DOHH2 (cell line): ENCODE results near the gene ENPEP.

Source experiments
- EZH2phosphoT487 ChIP-seq: fragments of 200-600 bp; sonication (generic); IDR thresholded peaks from 2 replicates; pipeline ENCODE4 v1.6.1; 2017; ENCODE audit warnings: borderline replicate concordance, mild to moderate bottlenecking, antibody characterized with exemption, low read length, moderate library complexity, mixed read lengths
- TF ChIP-seq, protein P1 (sequence below): fragments of 200-600 bp; sonication (generic); IDR thresholded peaks from one replicate; pipeline ENCODE4 v1.5.1; 2014; ENCODE audit warnings: antibody characterized with exemption, mild to moderate bottlenecking, low read depth, low read length; ENCODE audit not compliant: poor library complexity, severe bottlenecking

DNA sequence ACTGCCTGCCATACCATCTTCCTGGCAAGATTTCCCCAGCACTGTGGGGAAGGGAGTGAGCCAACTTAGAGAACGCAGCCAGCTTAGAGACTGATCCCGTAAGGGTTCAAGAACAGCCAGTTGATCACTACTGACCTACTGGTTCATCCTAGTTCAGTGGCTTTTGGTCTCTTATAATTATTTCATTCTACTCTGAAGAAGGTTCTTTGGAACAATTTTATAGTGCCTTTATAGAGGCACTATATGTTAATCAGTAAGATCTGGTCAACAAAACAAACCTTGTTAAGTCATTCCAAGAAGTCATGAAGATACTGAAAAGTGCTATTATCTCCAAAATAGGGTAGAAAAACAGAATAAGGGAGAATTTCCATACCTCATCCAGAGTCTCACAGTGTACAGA is 33.2 kb upstream of the ENPEP start:
- TF ChIP-seq, protein P1, sequence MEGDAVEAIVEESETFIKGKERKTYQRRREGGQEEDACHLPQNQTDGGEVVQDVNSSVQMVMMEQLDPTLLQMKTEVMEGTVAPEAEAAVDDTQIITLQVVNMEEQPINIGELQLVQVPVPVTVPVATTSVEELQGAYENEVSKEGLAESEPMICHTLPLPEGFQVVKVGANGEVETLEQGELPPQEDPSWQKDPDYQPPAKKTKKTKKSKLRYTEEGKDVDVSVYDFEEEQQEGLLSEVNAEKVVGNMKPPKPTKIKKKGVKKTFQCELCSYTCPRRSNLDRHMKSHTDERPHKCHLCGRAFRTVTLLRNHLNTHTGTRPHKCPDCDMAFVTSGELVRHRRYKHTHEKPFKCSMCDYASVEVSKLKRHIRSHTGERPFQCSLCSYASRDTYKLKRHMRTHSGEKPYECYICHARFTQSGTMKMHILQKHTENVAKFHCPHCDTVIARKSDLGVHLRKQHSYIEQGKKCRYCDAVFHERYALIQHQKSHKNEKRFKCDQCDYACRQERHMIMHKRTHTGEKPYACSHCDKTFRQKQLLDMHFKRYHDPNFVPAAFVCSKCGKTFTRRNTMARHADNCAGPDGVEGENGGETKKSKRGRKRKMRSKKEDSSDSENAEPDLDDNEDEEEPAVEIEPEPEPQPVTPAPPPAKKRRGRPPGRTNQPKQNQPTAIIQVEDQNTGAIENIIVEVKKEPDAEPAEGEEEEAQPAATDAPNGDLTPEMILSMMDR: no peak
- TF ChIP-seq EZH2phosphoT487: no peak
